PFSK-1 (cell line): ENCODE data around the gene HBP1.

ENCODE experiments used
- TAF1 ChIP-seq: IDR thresholded peaks from 2 replicates; pipeline ENCODE4 v1.6.1; 2012; ENCODE audit warnings: low read length, control low read depth, borderline replicate concordance; ENCODE audit not compliant: insufficient read depth
- TF ChIP-seq, protein P1 (sequence below), 2 experiments: IDR thresholded peaks; 2 replicates each; pipeline versions ENCODE4 v1.6.1 to v1.8.0; 2011 to 2012; ENCODE audit warnings: low read depth in 2 of 2, low read length in 2 of 2, control low read depth in 1 of 2, inconsistent platforms in 1 of 2, mild to moderate bottlenecking in 1 of 2, moderate library complexity in 1 of 2; ENCODE audit not compliant: insufficient read depth in 1 of 2

DNA sequence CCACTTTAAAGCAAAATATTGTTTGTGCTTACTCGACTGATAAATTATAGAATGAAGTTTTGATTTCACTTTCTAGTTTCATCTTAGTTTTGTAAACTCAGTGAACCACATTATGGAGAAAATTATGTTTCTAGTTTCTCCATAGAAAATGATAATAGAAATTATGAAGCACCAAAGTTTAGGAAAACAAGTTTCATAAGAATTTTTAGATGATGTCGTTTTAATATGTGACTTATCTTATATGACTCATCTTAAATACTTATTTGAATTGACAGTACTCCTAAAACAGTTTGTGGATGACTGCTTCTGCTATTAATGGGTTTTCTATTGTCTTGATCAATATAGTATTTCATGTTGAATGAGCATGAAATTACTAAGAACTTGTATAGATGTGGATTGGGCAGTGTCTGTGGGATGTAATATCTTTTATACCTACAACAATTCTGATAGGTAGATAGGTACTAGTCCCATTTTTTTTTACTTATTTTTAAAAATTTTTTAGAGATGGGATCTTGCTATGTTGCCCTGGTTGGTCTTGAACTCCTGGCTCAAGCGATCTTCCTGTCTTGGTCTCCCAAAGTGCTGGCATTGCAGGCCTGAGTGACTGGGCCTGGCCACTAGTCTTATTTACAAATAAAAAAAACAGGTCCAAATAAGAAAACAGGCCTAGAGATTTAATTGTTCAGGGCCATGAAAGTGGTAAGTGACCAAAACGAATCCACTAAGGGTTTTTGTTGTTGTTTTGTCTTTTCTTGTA, 3.7 kb downstream of the HBP1 start:
- TF ChIP-seq, protein P1, sequence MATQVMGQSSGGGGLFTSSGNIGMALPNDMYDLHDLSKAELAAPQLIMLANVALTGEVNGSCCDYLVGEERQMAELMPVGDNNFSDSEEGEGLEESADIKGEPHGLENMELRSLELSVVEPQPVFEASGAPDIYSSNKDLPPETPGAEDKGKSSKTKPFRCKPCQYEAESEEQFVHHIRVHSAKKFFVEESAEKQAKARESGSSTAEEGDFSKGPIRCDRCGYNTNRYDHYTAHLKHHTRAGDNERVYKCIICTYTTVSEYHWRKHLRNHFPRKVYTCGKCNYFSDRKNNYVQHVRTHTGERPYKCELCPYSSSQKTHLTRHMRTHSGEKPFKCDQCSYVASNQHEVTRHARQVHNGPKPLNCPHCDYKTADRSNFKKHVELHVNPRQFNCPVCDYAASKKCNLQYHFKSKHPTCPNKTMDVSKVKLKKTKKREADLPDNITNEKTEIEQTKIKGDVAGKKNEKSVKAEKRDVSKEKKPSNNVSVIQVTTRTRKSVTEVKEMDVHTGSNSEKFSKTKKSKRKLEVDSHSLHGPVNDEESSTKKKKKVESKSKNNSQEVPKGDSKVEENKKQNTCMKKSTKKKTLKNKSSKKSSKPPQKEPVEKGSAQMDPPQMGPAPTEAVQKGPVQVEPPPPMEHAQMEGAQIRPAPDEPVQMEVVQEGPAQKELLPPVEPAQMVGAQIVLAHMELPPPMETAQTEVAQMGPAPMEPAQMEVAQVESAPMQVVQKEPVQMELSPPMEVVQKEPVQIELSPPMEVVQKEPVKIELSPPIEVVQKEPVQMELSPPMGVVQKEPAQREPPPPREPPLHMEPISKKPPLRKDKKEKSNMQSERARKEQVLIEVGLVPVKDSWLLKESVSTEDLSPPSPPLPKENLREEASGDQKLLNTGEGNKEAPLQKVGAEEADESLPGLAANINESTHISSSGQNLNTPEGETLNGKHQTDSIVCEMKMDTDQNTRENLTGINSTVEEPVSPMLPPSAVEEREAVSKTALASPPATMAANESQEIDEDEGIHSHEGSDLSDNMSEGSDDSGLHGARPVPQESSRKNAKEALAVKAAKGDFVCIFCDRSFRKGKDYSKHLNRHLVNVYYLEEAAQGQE (IDR thresholded peaks at IDR 0.05; ENCODE audit: insufficient read depth in 1 of 2, low read depth in 2 of 2, low read length in 2 of 2), result no peak
- no peak for TF ChIP-seq TAF1
